ENCODE data around the gene BSG. TPM values are rescaled to one million over a fixed set of nuclear protein-coding genes. Genes with fewer than 3 reads are reported as not detected.

The BSG gene
- total and polyA plus RNA-seq, 9 of the 15 experiments (the other 6 are each of a cell fraction or from before 2014, with no cell fraction given): 4.6 to 495 (median 187) TPM

DNA sequence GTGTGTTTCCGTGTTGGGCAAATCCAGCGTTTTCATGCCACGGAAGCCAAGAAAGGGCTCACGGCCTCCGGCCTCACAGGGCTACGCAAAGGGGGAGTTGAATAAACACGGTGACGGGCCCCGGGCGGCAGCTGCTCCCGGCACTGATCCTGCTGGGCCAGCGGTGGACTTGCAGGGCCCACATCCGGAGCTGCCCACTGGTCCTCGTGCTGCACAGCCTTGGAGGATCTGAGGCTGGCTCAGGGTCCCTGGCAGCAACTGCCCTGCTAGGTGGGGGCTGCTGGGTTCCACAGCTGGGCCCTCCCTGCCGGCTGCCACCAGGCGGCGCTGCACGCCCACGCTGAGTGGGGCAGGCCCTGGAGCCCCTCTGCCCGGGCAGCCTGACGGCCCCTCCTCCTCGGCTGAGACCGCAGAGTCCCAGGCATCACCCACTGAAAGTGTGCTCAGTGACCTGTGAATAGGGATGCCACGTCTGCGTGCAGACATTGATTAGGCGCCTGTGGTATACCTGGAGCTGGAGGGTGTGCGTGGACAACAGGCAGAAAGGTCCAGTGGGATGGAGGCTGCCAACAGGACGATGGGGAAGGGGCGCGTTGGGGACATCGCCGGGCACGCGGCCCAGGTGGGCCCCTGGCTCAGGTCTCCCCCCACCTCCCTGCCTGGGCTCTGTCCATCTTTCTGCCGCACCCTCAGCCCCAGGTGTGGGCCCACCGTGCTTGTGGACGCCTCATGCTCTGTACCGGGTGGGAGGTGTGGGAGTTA is 12.0 kb downstream of the BSG start (continued):
- TF ChIP-seq, protein P1, sequence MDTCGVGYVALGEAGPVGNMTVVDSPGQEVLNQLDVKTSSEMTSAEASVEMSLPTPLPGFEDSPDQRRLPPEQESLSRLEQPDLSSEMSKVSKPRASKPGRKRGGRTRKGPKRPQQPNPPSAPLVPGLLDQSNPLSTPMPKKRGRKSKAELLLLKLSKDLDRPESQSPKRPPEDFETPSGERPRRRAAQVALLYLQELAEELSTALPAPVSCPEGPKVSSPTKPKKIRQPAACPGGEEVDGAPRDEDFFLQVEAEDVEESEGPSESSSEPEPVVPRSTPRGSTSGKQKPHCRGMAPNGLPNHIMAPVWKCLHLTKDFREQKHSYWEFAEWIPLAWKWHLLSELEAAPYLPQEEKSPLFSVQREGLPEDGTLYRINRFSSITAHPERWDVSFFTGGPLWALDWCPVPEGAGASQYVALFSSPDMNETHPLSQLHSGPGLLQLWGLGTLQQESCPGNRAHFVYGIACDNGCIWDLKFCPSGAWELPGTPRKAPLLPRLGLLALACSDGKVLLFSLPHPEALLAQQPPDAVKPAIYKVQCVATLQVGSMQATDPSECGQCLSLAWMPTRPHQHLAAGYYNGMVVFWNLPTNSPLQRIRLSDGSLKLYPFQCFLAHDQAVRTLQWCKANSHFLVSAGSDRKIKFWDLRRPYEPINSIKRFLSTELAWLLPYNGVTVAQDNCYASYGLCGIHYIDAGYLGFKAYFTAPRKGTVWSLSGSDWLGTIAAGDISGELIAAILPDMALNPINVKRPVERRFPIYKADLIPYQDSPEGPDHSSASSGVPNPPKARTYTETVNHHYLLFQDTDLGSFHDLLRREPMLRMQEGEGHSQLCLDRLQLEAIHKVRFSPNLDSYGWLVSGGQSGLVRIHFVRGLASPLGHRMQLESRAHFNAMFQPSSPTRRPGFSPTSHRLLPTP (IDR thresholded peaks at IDR 0.05; ENCODE audit: borderline replicate concordance, extremely low read depth, insufficient read length): no peak
- TF ChIP-seq EP300 (IDR thresholded peaks at IDR 0.05; ENCODE audit: low read length) (no peak), NFIC (IDR thresholded peaks at IDR 0.05) (no peak), RNF2 (IDR thresholded peaks at IDR 0.05) (no peak), FOXK1 (CRISPR knock-in tag; IDR thresholded peaks at IDR 0.05; ENCODE audit: borderline replicate concordance) (no peak), MBD2 (IDR thresholded peaks at IDR 0.05; ENCODE audit: borderline replicate concordance, low read depth) (0 out of 2 replicates have a peak, but pooled peaks have one; percentile 10), NFIX (CRISPR knock-in tag; IDR thresholded peaks at IDR 0.05; ENCODE audit: low read depth) (no peak), SRSF9 (IDR thresholded peaks at IDR 0.05; ENCODE audit: borderline replicate concordance, low read depth, low read length) (no peak), TAF1 (IDR thresholded peaks at IDR 0.05; ENCODE audit: control insufficient read depth, extremely low read depth, insufficient read depth, low read length, severe bottlenecking) (no peak)
- TF ChIP-seq, protein P2, sequence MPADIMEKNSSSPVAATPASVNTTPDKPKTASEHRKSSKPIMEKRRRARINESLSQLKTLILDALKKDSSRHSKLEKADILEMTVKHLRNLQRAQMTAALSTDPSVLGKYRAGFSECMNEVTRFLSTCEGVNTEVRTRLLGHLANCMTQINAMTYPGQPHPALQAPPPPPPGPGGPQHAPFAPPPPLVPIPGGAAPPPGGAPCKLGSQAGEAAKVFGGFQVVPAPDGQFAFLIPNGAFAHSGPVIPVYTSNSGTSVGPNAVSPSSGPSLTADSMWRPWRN (IDR thresholded peaks at IDR 0.05; ENCODE audit: low read depth): no peak
- TF ChIP-seq, protein P3, sequence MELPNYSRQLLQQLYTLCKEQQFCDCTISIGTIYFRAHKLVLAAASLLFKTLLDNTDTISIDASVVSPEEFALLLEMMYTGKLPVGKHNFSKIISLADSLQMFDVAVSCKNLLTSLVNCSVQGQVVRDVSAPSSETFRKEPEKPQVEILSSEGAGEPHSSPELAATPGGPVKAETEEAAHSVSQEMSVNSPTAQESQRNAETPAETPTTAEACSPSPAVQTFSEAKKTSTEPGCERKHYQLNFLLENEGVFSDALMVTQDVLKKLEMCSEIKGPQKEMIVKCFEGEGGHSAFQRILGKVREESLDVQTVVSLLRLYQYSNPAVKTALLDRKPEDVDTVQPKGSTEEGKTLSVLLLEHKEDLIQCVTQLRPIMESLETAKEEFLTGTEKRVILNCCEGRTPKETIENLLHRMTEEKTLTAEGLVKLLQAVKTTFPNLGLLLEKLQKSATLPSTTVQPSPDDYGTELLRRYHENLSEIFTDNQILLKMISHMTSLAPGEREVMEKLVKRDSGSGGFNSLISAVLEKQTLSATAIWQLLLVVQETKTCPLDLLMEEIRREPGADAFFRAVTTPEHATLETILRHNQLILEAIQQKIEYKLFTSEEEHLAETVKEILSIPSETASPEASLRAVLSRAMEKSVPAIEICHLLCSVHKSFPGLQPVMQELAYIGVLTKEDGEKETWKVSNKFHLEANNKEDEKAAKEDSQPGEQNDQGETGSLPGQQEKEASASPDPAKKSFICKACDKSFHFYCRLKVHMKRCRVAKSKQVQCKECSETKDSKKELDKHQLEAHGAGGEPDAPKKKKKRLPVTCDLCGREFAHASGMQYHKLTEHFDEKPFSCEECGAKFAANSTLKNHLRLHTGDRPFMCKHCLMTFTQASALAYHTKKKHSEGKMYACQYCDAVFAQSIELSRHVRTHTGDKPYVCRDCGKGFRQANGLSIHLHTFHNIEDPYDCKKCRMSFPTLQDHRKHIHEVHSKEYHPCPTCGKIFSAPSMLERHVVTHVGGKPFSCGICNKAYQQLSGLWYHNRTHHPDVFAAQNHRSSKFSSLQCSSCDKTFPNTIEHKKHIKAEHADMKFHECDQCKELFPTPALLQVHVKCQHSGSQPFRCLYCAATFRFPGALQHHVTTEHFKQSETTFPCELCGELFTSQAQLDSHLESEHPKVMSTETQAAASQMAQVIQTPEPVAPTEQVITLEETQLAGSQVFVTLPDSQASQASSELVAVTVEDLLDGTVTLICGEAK (IDR thresholded peaks at IDR 0.05): no peak
- TF ChIP-seq, protein P3 (CRISPR knock-in tag; IDR thresholded peaks at IDR 0.05): no peak
- TF ChIP-seq, protein P4, sequence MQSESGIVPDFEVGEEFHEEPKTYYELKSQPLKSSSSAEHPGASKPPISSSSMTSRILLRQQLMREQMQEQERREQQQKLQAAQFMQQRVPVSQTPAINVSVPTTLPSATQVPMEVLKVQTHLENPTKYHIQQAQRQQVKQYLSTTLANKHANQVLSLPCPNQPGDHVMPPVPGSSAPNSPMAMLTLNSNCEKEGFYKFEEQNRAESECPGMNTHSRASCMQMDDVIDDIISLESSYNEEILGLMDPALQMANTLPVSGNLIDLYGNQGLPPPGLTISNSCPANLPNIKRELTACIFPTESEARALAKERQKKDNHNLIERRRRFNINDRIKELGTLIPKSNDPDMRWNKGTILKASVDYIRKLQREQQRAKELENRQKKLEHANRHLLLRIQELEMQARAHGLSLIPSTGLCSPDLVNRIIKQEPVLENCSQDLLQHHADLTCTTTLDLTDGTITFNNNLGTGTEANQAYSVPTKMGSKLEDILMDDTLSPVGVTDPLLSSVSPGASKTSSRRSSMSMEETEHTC (IDR thresholded peaks at IDR 0.05): no peak
